T-helper 2 cell treated with Interferon-gamma antibody and Interleukin-4, amounts not matched to agents 5 μg/mL and 100 μg/mL, for 36 hours (primary cell): ENCODE data around the gene ZEB2.

Experiments
- DNase-seq: peaks from one replicate; pipeline ENCODE4 v3.0.0; 2021; ENCODE audit warnings: low spot score
- H3K27ac Mint-ChIP-seq: one replicate; pipeline ENCODE4 v1.8.0; 2021; ENCODE audit warnings: mild to moderate bottlenecking, mixed read lengths
- H3K27me3 Mint-ChIP-seq: one replicate; pipeline ENCODE4 v1.8.0; 2021; ENCODE audit warnings: low read depth, mixed read lengths
- H3K36me3 Mint-ChIP-seq: one replicate; pipeline ENCODE4 v1.8.0; 2021; ENCODE audit warnings: low read depth, mixed read lengths
- H3K4me1 Mint-ChIP-seq: one replicate; pipeline ENCODE4 v1.8.0; 2021; ENCODE audit warnings: low read depth, mixed read lengths
- H3K4me3 Mint-ChIP-seq: one replicate; pipeline ENCODE4 v1.8.0; 2022; ENCODE audit warnings: mild to moderate bottlenecking, moderate library complexity, mixed read lengths
- H3K9me3 Mint-ChIP-seq: one replicate; pipeline ENCODE4 v1.8.0; 2021; ENCODE audit warnings: mixed read lengths

ZEB2 gene

DNA sequence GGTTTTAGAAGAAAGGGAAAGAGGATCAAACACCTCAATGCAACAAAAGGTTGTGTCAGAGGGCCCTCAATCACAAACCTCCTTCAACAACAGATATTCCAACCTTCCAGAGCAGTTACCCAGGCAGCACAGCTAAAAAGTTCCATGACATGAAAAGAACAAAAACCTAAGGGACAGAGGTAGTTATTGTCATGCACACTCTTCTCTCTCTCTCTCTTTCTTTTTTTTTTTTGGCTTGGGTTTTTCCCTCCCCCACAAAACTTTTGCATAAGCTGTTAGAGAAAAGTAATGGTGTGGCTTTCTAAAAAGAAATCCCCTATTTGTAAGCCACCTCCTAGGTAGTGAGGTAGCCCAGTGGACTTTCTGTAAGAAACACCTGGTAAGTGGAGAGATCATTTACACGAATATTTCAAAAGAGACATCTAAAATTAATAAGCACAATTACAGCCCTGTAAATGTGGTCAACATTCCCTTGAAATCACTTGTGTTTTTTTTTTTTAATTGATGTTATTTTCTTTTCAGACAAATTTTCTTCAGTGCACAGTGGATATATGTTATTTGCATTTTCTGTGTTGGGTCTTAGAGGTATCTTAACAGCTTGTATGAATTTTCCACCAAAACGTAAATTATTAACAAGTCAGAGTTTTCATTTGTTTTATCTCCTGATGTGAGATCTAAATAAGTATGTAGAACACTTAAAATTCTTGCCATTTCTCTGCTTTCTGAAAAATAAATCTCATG lies 48.4 kb downstream of the ZEB2 start:
- no peaks in the 10 kb centered on the region for H3K27me3 Mint-ChIP-seq
- H3K36me3 Mint-ChIP-seq, result no peaks in the 10 kb centered on the region
- peaks cover 13% of the 10 kb centered on the region for H3K4me1 Mint-ChIP-seq
- DNase-seq, result no peak
- H3K27ac Mint-ChIP-seq, result no peak overlapping the region
- no peaks in the 10 kb centered on the region for H3K9me3 Mint-ChIP-seq
- H3K4me3 Mint-ChIP-seq, result no peak overlapping the region

DNA sequence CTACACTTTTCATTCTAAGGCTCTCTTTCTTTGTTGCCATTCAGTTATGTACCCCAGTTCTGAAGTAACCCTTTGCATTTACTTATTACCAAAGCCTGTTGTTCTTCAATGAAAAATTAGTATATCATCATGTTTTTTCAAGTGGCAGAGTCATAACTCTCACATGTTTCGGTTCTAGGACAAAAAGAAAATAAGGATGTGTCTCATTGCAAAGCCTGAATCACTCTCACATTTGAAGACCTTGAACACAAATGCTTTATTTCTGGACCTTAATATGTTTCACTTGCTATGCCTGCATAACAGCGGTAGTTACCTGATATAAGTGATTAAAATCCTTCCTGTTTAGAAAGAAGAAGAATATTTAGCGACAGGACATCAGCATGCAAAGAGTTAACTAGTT lies 49.1 kb downstream of the ZEB2 start:
- Mint-ChIP-seq H3K4me3 (no peak overlapping the region), H3K9me3 (no peaks in the 10 kb centered on the region), H3K4me1 (peaks cover 13% of the 10 kb centered on the region), H3K27ac (no peak overlapping the region), H3K27me3 (no peaks in the 10 kb centered on the region), H3K36me3 (no peaks in the 10 kb centered on the region)
- no peak for DNase-seq

DNA sequence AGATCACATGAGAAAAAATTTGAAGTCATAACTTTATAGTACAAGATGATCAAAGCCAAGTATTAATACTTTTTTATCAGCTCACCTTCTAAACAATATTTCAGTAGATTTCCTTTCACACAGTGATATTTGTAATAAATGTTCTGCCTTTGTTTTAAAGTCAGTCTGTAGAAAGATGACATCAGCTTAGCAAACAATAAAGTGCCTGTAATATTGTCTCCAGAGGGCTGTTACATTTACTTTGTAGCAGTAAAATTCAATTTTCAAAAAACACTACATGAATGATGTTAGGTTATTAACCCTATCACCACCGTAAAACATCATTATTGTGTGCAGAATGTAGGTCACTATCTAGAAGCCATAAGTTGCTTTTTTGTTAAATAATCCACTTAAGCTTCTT lies 49.6 kb downstream of the ZEB2 start:
- Mint-ChIP-seq H3K27me3 (no peaks in the 10 kb centered on the region), H3K36me3 (no peaks in the 10 kb centered on the region)
- DNase-seq, result no peak

DNA sequence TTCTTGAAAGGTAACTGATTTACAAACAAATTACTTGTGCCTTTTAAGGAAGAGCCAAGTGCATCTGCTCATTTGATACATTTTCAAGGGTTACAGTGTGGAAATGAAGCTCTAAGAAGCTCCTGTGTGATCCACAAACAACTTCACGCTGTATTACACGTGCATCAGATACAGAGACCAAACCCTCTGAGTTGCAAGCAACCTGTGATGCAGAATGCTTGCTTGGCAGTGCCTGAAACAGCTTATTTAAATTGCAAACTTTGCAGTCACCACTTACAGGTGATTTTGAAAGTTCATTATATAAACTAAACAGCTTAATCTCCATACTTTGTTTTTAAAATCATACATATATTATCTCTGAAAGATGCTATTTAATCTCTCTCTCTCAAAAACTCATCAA lies 50.1 kb downstream of the ZEB2 start:
- no peak for DNase-seq
- Mint-ChIP-seq H3K36me3 (no peaks in the 10 kb centered on the region), H3K4me1 (peaks cover 10% of the 10 kb centered on the region), H3K9me3 (no peaks in the 10 kb centered on the region), H3K27me3 (no peaks in the 10 kb centered on the region), H3K4me3 (no peak overlapping the region), H3K27ac (no peak overlapping the region)

More for the DNA sequence above, 49.6 kb downstream of the ZEB2 start:
- no peak overlapping the region for H3K27ac Mint-ChIP-seq
- no peak overlapping the region for H3K4me3 Mint-ChIP-seq
- H3K4me1 Mint-ChIP-seq, result peaks cover 13% of the 10 kb centered on the region
- H3K9me3 Mint-ChIP-seq, result no peaks in the 10 kb centered on the region

DNA sequence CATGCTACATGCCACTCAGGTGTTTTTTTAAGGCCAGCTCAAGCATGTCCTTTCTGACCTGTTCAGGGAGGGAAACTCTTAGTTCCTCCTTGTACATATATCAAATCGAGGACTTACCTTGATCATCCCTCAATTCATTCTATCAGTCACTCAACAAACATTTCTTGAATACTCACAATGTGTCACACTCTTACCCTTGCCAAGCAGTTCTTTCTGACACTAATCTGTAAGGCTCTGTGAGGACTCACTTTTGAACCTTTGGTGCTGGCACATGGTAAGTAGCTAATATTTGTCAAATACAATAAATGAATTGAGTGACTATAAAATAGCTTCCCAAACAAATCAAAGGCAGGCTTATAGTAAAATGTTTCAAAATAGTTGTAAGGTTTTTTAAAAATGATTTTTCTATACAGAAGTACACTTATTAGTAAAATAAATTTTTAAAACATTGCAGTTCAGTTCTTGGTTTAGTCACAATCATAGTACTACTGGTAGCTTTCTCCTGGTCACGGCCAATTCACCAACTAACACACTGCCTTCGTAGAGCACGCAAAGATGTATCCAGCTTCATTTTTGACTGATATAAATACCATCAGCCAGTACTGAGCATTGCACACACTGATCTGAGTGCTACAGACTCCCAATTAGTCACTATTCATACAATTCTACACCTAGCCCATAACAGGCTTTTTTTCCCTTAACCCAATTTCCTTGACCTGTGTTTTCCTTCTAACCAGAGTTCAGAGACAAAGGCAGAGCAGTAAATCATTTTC lies 50.9 kb downstream of the ZEB2 start:
- no peak for DNase-seq
- Mint-ChIP-seq H3K27me3 (no peaks in the 10 kb centered on the region), H3K27ac (no peak overlapping the region), H3K4me3 (no peak overlapping the region), H3K9me3 (no peaks in the 10 kb centered on the region), H3K4me1 (peaks cover 7% of the 10 kb centered on the region), H3K36me3 (no peaks in the 10 kb centered on the region)

DNA sequence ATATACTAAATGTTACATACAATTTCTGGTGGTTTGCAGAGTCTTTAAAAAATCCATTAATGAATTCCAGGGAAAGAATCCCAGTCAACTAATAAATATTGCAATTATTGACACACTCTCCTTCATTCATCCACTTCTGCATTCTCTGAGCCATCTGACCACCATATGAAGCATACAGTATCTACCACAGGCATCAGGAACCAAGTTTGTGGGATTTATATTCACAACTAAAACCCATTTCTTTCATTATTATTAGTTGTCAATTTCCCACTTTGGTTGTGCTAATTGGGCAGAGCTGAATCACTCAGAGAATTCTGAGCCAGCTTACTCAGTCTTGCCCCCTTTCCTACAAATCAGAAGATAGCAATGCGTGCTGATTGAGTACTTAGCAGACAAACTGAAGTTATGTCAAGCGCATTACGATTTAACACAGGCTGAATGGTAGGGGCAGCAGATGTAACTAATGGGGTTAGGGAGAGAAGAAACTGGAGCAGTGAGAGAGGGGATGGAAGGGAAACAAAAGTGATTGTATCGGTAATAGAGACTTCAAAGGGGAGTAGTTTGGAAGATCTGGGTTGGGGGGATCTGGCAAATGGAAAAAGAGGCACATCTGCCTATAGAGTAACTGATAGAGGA lies 52.3 kb downstream of the ZEB2 start:
- Mint-ChIP-seq H3K36me3 (no peaks in the 10 kb centered on the region), H3K9me3 (no peaks in the 10 kb centered on the region), H3K27me3 (no peaks in the 10 kb centered on the region), H3K27ac (no peak overlapping the region), H3K4me1 (peaks cover 7% of the 10 kb centered on the region), H3K4me3 (no peak overlapping the region)
- DNase-seq, result no peak

DNA sequence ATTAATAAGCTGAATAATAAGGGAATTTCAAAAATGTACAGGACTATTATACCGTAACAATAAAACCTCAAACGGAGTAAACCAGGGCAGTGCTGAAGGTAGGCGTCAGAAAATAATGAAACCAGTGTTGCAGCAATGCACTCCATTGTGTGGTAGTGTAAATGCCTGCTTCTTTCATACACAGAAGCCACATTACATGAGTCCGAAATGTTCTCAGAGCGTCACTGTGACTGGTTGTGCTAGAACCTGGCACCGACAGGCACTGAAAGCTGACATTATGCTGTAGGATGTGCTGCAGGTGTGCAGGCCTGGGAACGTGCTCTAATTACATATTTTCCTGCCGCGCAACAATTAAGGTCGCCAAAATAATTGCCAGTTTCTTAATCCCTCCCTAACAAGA lies 53.3 kb downstream of the ZEB2 start:
- Mint-ChIP-seq H3K27me3 (no peaks in the 10 kb centered on the region), H3K4me3 (no peak overlapping the region), H3K36me3 (no peaks in the 10 kb centered on the region), H3K9me3 (no peaks in the 10 kb centered on the region), H3K4me1 (peaks cover 7% of the 10 kb centered on the region), H3K27ac (no peak overlapping the region)
- no peak for DNase-seq

DNA sequence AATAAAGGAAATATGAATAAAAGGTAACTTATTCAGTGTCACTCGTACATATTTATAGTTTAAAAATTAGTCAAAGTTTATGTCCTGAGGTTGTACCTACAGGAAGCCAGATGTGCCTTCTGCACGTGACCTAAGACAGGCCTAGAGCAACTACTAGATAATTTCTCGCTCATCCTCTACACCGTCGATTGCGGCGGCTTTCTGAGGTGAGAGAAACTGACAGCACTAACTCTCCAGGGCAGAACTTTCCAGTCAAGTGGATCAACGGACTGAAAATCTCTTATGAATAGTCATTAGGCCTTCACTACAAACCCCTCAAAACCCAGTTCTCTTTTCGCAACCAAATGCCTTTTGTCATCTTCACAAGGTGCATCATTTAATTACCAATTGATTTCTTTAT lies 54.2 kb downstream of the ZEB2 start:
- no peaks in the 10 kb centered on the region for H3K4me1 Mint-ChIP-seq
- H3K27me3 Mint-ChIP-seq, result no peaks in the 10 kb centered on the region
- H3K4me3 Mint-ChIP-seq, result no peak overlapping the region
- DNase-seq, result no peak
- no peaks in the 10 kb centered on the region for H3K36me3 Mint-ChIP-seq
- no peaks in the 10 kb centered on the region for H3K9me3 Mint-ChIP-seq
- H3K27ac Mint-ChIP-seq, result no peak overlapping the region

DNA sequence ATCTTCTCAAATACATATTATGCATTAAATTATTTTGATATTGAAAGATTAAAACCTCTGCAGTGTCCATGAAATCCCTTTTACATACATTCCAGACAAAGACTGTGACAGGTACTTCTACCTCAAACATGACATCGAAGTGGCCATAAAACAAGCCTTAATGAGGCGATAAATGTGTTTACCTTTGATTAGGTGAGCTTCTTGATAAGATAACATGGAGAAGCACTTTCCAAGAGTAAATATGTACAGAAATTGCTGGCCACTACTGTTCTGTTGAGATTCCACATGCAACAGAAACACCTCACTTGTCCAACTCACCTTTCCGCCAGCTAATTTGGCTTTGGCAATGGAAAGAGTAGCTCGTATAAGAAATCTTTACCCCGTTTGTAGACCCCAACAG lies 55.2 kb downstream of the ZEB2 start:
- H3K9me3 Mint-ChIP-seq, result no peaks in the 10 kb centered on the region
- peaks cover 2% of the 10 kb centered on the region for H3K4me1 Mint-ChIP-seq
- H3K27ac Mint-ChIP-seq, result no peak overlapping the region
- no peaks in the 10 kb centered on the region for H3K27me3 Mint-ChIP-seq
- DNase-seq, result no peak
- no peaks in the 10 kb centered on the region for H3K36me3 Mint-ChIP-seq
- H3K4me3 Mint-ChIP-seq, result no peak overlapping the region

DNA sequence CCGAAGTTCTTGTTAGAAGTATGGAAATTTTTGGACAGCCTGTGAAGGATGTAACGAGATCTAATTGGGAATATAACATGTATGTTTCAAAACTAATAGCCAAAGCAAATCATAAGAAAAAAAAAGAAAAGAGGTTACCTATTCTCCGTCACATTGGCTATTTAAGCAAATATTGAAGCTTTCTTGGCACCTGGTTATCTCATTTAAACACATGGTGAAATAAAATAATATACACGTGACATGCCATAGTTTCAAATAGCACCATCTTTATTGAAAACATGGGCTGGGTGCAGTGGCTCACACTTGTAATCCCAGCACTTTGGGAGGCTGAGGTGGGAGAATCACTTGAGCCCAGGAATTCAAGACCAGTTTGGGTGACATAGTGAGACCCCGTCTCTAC lies 56.7 kb downstream of the ZEB2 start:
- H3K27ac Mint-ChIP-seq, result no peak overlapping the region
- no peak overlapping the region for H3K4me3 Mint-ChIP-seq
- peaks cover 9% of the 10 kb centered on the region for H3K4me1 Mint-ChIP-seq
- DNase-seq, result no peak
- no peaks in the 10 kb centered on the region for H3K27me3 Mint-ChIP-seq
- H3K36me3 Mint-ChIP-seq, result no peaks in the 10 kb centered on the region
- H3K9me3 Mint-ChIP-seq, result no peaks in the 10 kb centered on the region

DNA sequence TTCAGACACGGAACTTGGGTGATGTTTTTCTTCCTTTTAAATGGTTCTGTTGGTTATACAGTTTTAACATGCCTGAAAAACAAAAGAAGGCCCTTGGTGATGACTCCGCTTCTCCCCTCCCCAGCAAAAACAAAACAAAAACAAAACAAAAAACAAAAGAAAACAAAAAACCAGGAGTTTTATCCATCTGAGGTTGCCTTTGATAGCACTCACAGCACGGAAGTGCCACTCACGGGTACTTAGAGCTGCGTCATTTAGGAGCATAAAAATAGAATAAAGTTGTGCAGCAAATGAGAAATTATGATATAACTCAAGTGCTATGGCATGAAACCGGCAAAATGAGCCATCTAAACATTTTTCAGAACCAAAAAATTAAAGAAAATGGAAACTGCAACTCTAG lies 57.7 kb downstream of the ZEB2 start:
- Mint-ChIP-seq H3K9me3 (no peaks in the 10 kb centered on the region), H3K27me3 (no peaks in the 10 kb centered on the region), H3K36me3 (no peaks in the 10 kb centered on the region), H3K4me1 (peaks cover 9% of the 10 kb centered on the region), H3K27ac (no peak overlapping the region), H3K4me3 (no peak overlapping the region)
- no peak for DNase-seq

DNA sequence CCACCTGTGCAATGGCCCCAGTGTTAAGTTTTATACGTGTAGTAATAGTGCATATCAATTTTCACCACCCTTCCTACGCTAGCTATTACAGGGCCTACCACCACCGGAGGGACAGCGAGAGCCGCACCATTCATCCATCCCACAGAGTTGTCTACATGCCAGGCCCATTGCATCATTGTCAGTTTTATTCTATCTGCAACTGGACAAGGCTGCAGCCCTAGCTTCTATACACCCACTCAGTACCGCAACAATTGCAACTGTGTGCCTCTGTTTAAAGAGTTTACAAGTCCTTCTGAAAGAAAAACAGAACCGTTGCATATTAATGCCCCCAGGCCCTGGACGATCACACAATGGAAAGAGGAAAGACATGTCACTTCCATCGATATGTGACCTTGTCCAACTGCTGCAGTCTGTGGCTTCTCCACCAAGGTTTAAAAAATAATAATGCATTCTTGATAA lies 58.6 kb downstream of the ZEB2 start:
- Mint-ChIP-seq H3K9me3 (no peaks in the 10 kb centered on the region), H3K27ac (no peak overlapping the region), H3K36me3 (no peaks in the 10 kb centered on the region), H3K27me3 (no peaks in the 10 kb centered on the region), H3K4me3 (no peak overlapping the region), H3K4me1 (peaks cover 11% of the 10 kb centered on the region)
- DNase-seq, result no peak

DNA sequence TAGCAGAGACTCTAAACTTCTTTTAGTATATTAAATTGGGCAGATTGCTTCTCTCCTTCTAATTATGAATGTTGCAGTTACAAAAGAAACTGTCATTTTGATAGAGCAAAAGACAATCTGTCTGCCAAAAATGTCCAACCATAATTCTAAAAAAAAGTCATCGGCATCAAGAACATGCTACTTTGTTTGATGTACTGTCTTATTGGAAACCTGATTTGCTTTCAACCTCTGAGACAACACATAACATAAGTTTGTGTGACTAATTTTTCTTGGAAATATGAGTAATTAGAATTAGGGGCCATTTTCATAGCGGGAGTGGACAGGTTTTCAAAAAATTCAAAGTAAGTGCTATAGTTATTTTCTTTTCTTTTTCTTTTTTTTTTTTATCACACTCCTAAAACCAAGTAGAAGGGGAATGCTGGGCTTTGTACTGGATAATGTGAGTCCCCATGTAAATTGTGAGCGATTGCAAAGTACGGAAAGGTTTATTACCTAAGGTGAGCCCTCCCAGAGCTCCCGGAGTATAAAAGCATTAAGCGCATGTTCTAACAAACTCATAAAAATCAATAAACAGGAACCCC lies 59.1 kb downstream of the ZEB2 start:
- no peaks in the 10 kb centered on the region for H3K36me3 Mint-ChIP-seq
- no peak overlapping the region for H3K27ac Mint-ChIP-seq
- H3K4me1 Mint-ChIP-seq, result peaks cover 11% of the 10 kb centered on the region
- DNase-seq, result no peak
- no peaks in the 10 kb centered on the region for H3K9me3 Mint-ChIP-seq
- no peak overlapping the region for H3K4me3 Mint-ChIP-seq
- H3K27me3 Mint-ChIP-seq, result no peaks in the 10 kb centered on the region

DNA sequence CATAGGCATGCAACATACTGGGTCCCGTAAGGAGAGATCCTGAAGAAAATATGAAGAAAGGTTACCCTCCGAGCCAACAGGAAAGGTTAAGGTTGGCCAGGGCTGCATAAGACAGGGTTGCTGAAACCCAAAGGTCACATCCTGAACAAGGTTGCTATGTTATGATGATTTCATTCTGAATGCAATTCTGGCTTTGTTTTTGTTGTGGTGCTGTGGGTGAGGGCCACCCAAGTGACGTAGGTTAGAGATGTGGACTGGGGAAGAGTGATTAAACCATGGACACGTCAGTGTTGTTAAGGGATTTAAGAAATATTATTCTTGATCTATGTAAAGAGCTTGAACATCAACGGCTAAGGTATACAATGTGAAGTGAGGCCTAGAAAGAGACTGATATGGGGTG lies 60.0 kb downstream of the ZEB2 start:
- peak; percentile 19 for DNase-seq
- H3K27me3 Mint-ChIP-seq, result peaks cover 2% of the 10 kb centered on the region
- no peaks in the 10 kb centered on the region for H3K9me3 Mint-ChIP-seq
- H3K4me1 Mint-ChIP-seq, result peaks cover 17% of the 10 kb centered on the region
- no peak overlapping the region for H3K4me3 Mint-ChIP-seq
- no peaks in the 10 kb centered on the region for H3K36me3 Mint-ChIP-seq
- peak overlapping the region; percentile 34 for H3K27ac Mint-ChIP-seq
